Measurements from ENCODE around the gene EP300. TPM values are rescaled to one million over a fixed set of nuclear protein-coding genes. Genes with fewer than 3 reads are reported as not detected.

EP300 gene
- polyA plus RNA-seq, 3 donors, result 5.7 to 81.6 (median 16.8) TPM

- no peak overlapping the region for H3K4me3 Mint-ChIP-seq
- intact Hi-C loops (cut with micrococcal nuclease), result no loop called here
Measured at GRCh38 chr22:41128606-41129005, 36.2 kb downstream of the EP300 start.

DNA sequence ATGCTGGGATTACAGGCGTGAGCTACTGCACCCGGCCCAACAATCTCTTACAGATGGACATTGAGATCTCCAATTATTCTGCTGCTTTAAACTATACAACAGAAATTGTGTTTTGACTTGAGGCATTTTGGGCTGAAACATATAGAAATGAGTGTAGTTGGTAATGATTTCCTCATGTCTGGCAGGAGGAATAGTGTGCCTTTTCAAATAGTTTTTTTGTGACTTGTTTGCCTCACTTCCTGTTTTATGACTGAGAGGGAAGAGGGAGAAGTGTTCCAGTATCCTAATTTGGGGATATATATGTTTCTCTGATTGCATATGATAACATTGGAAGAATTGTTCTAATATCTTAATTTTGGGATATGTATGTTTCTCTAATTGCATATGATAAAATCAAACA, 40.2 kb downstream of the EP300 start:
- no peak overlapping the region for H3K4me2 ChIP-seq (replicated peaks; ENCODE audit: extremely low read depth, low read length, poor library complexity, severe bottlenecking)
- no peak overlapping the region for H3K4me3 Mint-ChIP-seq
- no peak overlapping the region for H2AFZ ChIP-seq (ENCODE audit: insufficient read depth, low read depth, low read length, poor library complexity, severe bottlenecking)
- no peak for DNase-seq
- H3K27me3 Mint-ChIP-seq (ENCODE audit: low read depth in 3 of 3), result peaks cover 0 to 1% (median 0%) of the 10 kb centered on the region in 3 donors
- no peak overlapping the region for H3K9ac ChIP-seq (ENCODE audit: insufficient read depth, low read length, poor library complexity, severe bottlenecking)
- no peaks in the 10 kb centered on the region for H3K4me1 ChIP-seq (ENCODE audit: control insufficient read depth in 1 of 2, insufficient read depth in 2 of 2, low read length in 2 of 2)
- H3K79me2 ChIP-seq (ENCODE audit: insufficient read depth, low read length), result peaks cover 61% of the 10 kb centered on the region
- TF ChIP-seq, protein P1, sequence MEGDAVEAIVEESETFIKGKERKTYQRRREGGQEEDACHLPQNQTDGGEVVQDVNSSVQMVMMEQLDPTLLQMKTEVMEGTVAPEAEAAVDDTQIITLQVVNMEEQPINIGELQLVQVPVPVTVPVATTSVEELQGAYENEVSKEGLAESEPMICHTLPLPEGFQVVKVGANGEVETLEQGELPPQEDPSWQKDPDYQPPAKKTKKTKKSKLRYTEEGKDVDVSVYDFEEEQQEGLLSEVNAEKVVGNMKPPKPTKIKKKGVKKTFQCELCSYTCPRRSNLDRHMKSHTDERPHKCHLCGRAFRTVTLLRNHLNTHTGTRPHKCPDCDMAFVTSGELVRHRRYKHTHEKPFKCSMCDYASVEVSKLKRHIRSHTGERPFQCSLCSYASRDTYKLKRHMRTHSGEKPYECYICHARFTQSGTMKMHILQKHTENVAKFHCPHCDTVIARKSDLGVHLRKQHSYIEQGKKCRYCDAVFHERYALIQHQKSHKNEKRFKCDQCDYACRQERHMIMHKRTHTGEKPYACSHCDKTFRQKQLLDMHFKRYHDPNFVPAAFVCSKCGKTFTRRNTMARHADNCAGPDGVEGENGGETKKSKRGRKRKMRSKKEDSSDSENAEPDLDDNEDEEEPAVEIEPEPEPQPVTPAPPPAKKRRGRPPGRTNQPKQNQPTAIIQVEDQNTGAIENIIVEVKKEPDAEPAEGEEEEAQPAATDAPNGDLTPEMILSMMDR (IDR thresholded peaks at IDR 0.05), result no peak
- WGBS (ENCODE audit: insufficient coverage), result no CpG with 5 or more reads among the region's 2 CpGs
- peaks cover 1% of the 10 kb centered on the region for H3K4me1 Mint-ChIP-seq
- H3K9me3 Mint-ChIP-seq, result peaks cover 0 to 3% (median 0%) of the 10 kb centered on the region in 7 donors
- peaks cover 100% of the 10 kb centered on the region for H4K20me1 ChIP-seq (ENCODE audit: insufficient read depth, low read length)
- peaks cover 87 to 98% of the 10 kb centered on the region in 2 donors for H3K36me3 Mint-ChIP-seq
- H3K36me3 ChIP-seq (replicated peaks in 1 of 2; ENCODE audit: control insufficient read depth in 1 of 2, insufficient read depth in 2 of 2, low read length in 2 of 2), result peaks cover 91 to 99% of the 10 kb centered on the region in 2 donors
- intact Hi-C loops (cut with micrococcal nuclease), result loop anchor here in 1 of 2 donors (5.0 kb wide), 1 partner anchor 45 kb away; no protein-coding TSS in a partner anchor
- H3K9me3 ChIP-seq (replicated peaks in 1 of 2; ENCODE audit: control insufficient read depth in 1 of 2, insufficient read depth in 1 of 2, low read length in 2 of 2), result no peaks in the 10 kb centered on the region
- peak overlapping the region in 2 of 7 donors; percentile 37 for H3K27ac Mint-ChIP-seq
- no peaks in the 10 kb centered on the region for H3K27me3 ChIP-seq (ENCODE audit: control insufficient read depth in 2 of 2, insufficient read depth in 2 of 2, low read length in 2 of 2)
- no peak overlapping the region for H3K27ac ChIP-seq (ENCODE audit: low read depth in 1 of 2, low read length in 2 of 2)
- no peak overlapping the region for H3K4me3 ChIP-seq (replicated peaks in 1 of 3; ENCODE audit: low read depth in 2 of 3, low read length in 3 of 3)

More at GRCh38 chr22:41128606-41129005, 36.2 kb downstream of the EP300 start:
- Histone ChIP-seq H3K4me2 (replicated peaks; ENCODE audit: extremely low read depth, low read length, poor library complexity, severe bottlenecking) (no peak overlapping the region), H3K27ac (ENCODE audit: low read depth in 1 of 2, low read length in 2 of 2) (no peak overlapping the region), H4K20me1 (ENCODE audit: insufficient read depth, low read length) (peaks cover 100% of the 10 kb centered on the region), H3K36me3 (replicated peaks in 1 of 2; ENCODE audit: control insufficient read depth in 1 of 2, insufficient read depth in 2 of 2, low read length in 2 of 2) (peaks cover 78 to 96% of the 10 kb centered on the region in 2 donors), H3K9me3 (replicated peaks in 1 of 2; ENCODE audit: control insufficient read depth in 1 of 2, insufficient read depth in 1 of 2, low read length in 2 of 2) (no peaks in the 10 kb centered on the region), H3K79me2 (ENCODE audit: insufficient read depth, low read length) (peaks cover 66% of the 10 kb centered on the region), H3K27me3 (ENCODE audit: control insufficient read depth in 2 of 2, insufficient read depth in 2 of 2, low read length in 2 of 2) (no peaks in the 10 kb centered on the region), H2AFZ (ENCODE audit: insufficient read depth, low read depth, low read length, poor library complexity, severe bottlenecking) (no peak overlapping the region), H3K4me3 (replicated peaks in 1 of 3; ENCODE audit: low read depth in 2 of 3, low read length in 3 of 3) (no peak overlapping the region), H3K4me1 (ENCODE audit: control insufficient read depth in 1 of 2, insufficient read depth in 2 of 2, low read length in 2 of 2) (no peaks in the 10 kb centered on the region), H3K9ac (ENCODE audit: insufficient read depth, low read length, poor library complexity, severe bottlenecking) (no peak overlapping the region)
- WGBS (ENCODE audit: insufficient coverage), result 100% methylated on average over 2 of the region's 14 CpGs
- TF ChIP-seq, protein P1 (IDR thresholded peaks at IDR 0.05), result no peak
- H3K9me3 Mint-ChIP-seq, result peaks cover 0 to 4% (median 0%) of the 10 kb centered on the region in 7 donors
- no peak overlapping the region for H3K27ac Mint-ChIP-seq
- DNase-seq, result no peak
- peaks cover 4% of the 10 kb centered on the region for H3K4me1 Mint-ChIP-seq
- peaks cover 73 to 88% of the 10 kb centered on the region in 2 donors for H3K36me3 Mint-ChIP-seq
- peaks cover 0 to 1% (median 1%) of the 10 kb centered on the region in 3 donors for H3K27me3 Mint-ChIP-seq (ENCODE audit: low read depth in 3 of 3)
